Memory B cell (primary cell): ENCODE results near the gene UACA.

Source experiments
- ATAC-seq: fragments of 150-1000 bp; cut with Tn5 transposase; 2 replicates; pipeline ENCODE4 v1.10.0; 2021; ENCODE audit warnings: low read depth, mild to moderate bottlenecking, moderate library complexity
- DNase-seq, 2 donors: peaks; one replicate each; pipeline ENCODE4 v3.0.0; 2022; ENCODE audit warnings: low spot score in 2 of 2
- H3K27ac Mint-ChIP-seq: one replicate; pipeline ENCODE4 v1.8.0; 2022; ENCODE audit warnings: mild to moderate bottlenecking, moderate library complexity, mixed read lengths
- H3K27me3 Mint-ChIP-seq: one replicate; pipeline ENCODE4 v1.8.0; 2022; ENCODE audit warnings: mixed read lengths
- H3K36me3 Mint-ChIP-seq: one replicate; pipeline ENCODE4 v1.8.0; 2022; ENCODE audit warnings: mild to moderate bottlenecking, mixed read lengths
- H3K4me1 Mint-ChIP-seq: one replicate; pipeline ENCODE4 v1.8.0; 2022; ENCODE audit warnings: mixed read lengths
- H3K4me3 Mint-ChIP-seq: one replicate; pipeline ENCODE4 v1.8.0; 2022; ENCODE audit warnings: mild to moderate bottlenecking, moderate library complexity, mixed read lengths
- H3K9me3 Mint-ChIP-seq: one replicate; pipeline ENCODE4 v1.8.0; 2022; ENCODE audit warnings: mixed read lengths

The UACA gene

GRCh38 chr15:70794596-70795310 is 31.4 kb upstream of the UACA start:
- no peak for DNase-seq

GRCh38 chr15:70793694-70794093 is 30.3 kb upstream of the UACA start:
- no peak overlapping the region for H3K27ac Mint-ChIP-seq
- H3K9me3 Mint-ChIP-seq: no peaks in the 10 kb centered on the region
- H3K4me3 Mint-ChIP-seq: no peak overlapping the region
- DNase-seq (no peak), ATAC-seq (no peak)
- H3K27me3 Mint-ChIP-seq: peaks cover 2% of the 10 kb centered on the region
- H3K4me1 Mint-ChIP-seq: no peaks in the 10 kb centered on the region
- no peaks in the 10 kb centered on the region for H3K36me3 Mint-ChIP-seq

More at GRCh38 chr15:70794596-70795310, 31.4 kb upstream of the UACA start:
- Mint-ChIP-seq H3K4me1 (no peaks in the 10 kb centered on the region), H3K27ac (no peak overlapping the region), H3K27me3 (peaks cover 3% of the 10 kb centered on the region), H3K9me3 (no peaks in the 10 kb centered on the region), H3K36me3 (no peaks in the 10 kb centered on the region), H3K4me3 (no peak overlapping the region)
- no peak for ATAC-seq

- DNase-seq: no peak
- Mint-ChIP-seq H3K27ac (no peak overlapping the region), H3K4me3 (no peak overlapping the region), H3K36me3 (no peaks in the 10 kb centered on the region), H3K27me3 (peaks cover 2% of the 10 kb centered on the region), H3K4me1 (no peaks in the 10 kb centered on the region), H3K9me3 (no peaks in the 10 kb centered on the region)
- no peak for ATAC-seq
These were observed 28.8 kb upstream of the UACA start for GRCh38 chr15:70792171-70792573.

GRCh38 chr15:70791259-70791658 is 27.9 kb upstream of the UACA start:
- Mint-ChIP-seq H3K4me1 (no peaks in the 10 kb centered on the region), H3K27me3 (peaks cover 2% of the 10 kb centered on the region), H3K9me3 (no peaks in the 10 kb centered on the region), H3K36me3 (no peaks in the 10 kb centered on the region), H3K4me3 (no peak overlapping the region), H3K27ac (no peak overlapping the region)
- DNase-seq (no peak), ATAC-seq (no peak)

- Mint-ChIP-seq H3K36me3 (no peaks in the 10 kb centered on the region), H3K4me3 (no peak overlapping the region), H3K27me3 (peaks cover 5% of the 10 kb centered on the region), H3K9me3 (no peaks in the 10 kb centered on the region), H3K27ac (no peak overlapping the region), H3K4me1 (no peaks in the 10 kb centered on the region)
- ATAC-seq (no peak), DNase-seq (no peak)
These were observed 25.9 kb upstream of the UACA start for GRCh38 chr15:70789213-70789612.

GRCh38 chr15:70788114-70789049 is 25.0 kb upstream of the UACA start:
- Mint-ChIP-seq H3K4me3 (no peak overlapping the region), H3K36me3 (no peaks in the 10 kb centered on the region), H3K9me3 (no peaks in the 10 kb centered on the region), H3K27me3 (peaks cover 5% of the 10 kb centered on the region), H3K4me1 (no peaks in the 10 kb centered on the region), H3K27ac (no peak overlapping the region)
- ATAC-seq (no peak), DNase-seq (no peak)

- no peak for ATAC-seq
- Mint-ChIP-seq H3K27ac (no peak overlapping the region), H3K9me3 (no peaks in the 10 kb centered on the region), H3K27me3 (peaks cover 3% of the 10 kb centered on the region), H3K36me3 (no peaks in the 10 kb centered on the region), H3K4me3 (no peak overlapping the region), H3K4me1 (no peaks in the 10 kb centered on the region)
- DNase-seq: no peak
These were observed 23.6 kb upstream of the UACA start for GRCh38 chr15:70786996-70787395.

- ATAC-seq (no peak), DNase-seq (no peak)
- H3K27ac Mint-ChIP-seq: no peak overlapping the region
- no peaks in the 10 kb centered on the region for H3K36me3 Mint-ChIP-seq
- H3K4me1 Mint-ChIP-seq: no peaks in the 10 kb centered on the region
- H3K9me3 Mint-ChIP-seq: no peaks in the 10 kb centered on the region
- no peak overlapping the region for H3K4me3 Mint-ChIP-seq
- H3K27me3 Mint-ChIP-seq: peaks cover 14% of the 10 kb centered on the region
These were observed 20.3 kb upstream of the UACA start for GRCh38 chr15:70783610-70784022.

GRCh38 chr15:70783041-70783440 is 19.7 kb upstream of the UACA start:
- no peaks in the 10 kb centered on the region for H3K9me3 Mint-ChIP-seq
- DNase-seq (no peak), ATAC-seq (no peak)
- no peaks in the 10 kb centered on the region for H3K4me1 Mint-ChIP-seq
- no peak overlapping the region for H3K27ac Mint-ChIP-seq
- H3K27me3 Mint-ChIP-seq: peaks cover 14% of the 10 kb centered on the region
- no peak overlapping the region for H3K4me3 Mint-ChIP-seq
- H3K36me3 Mint-ChIP-seq: no peaks in the 10 kb centered on the region

GRCh38 chr15:70781236-70781635 is 17.9 kb upstream of the UACA start:
- Mint-ChIP-seq H3K9me3 (no peaks in the 10 kb centered on the region), H3K27ac (no peak overlapping the region), H3K27me3 (peaks cover 25% of the 10 kb centered on the region), H3K4me1 (peaks cover 5% of the 10 kb centered on the region), H3K4me3 (no peak overlapping the region), H3K36me3 (no peaks in the 10 kb centered on the region)
- no peak for ATAC-seq
- DNase-seq: no peak

- DNase-seq (no peak), ATAC-seq (no peak)
- H3K27me3 Mint-ChIP-seq: peaks cover 21% of the 10 kb centered on the region
- H3K9me3 Mint-ChIP-seq: no peaks in the 10 kb centered on the region
- H3K36me3 Mint-ChIP-seq: no peaks in the 10 kb centered on the region
- no peak overlapping the region for H3K4me3 Mint-ChIP-seq
- H3K4me1 Mint-ChIP-seq: peaks cover 5% of the 10 kb centered on the region
- H3K27ac Mint-ChIP-seq: no peak overlapping the region
These were observed 15.1 kb upstream of the UACA start for GRCh38 chr15:70778258-70779076.

- H3K27ac Mint-ChIP-seq: no peak overlapping the region
- no peak for ATAC-seq
These were observed 14.0 kb upstream of the UACA start for GRCh38 chr15:70777170-70777926.

GRCh38 chr15:70775160-70775559 is 11.8 kb upstream of the UACA start:
- H3K4me1 Mint-ChIP-seq: peaks cover 5% of the 10 kb centered on the region
- no peak overlapping the region for H3K4me3 Mint-ChIP-seq
- H3K27ac Mint-ChIP-seq: no peak overlapping the region
- peaks cover 19% of the 10 kb centered on the region for H3K27me3 Mint-ChIP-seq
- H3K36me3 Mint-ChIP-seq: no peaks in the 10 kb centered on the region
- DNase-seq (no peak), ATAC-seq (no peak)
- H3K9me3 Mint-ChIP-seq: no peaks in the 10 kb centered on the region

More at GRCh38 chr15:70777170-70777926, 14.0 kb upstream of the UACA start:
- Mint-ChIP-seq H3K4me3 (no peak overlapping the region), H3K9me3 (no peaks in the 10 kb centered on the region), H3K27me3 (peaks cover 21% of the 10 kb centered on the region), H3K36me3 (no peaks in the 10 kb centered on the region), H3K4me1 (peaks cover 5% of the 10 kb centered on the region)
- no peak for DNase-seq
